Astrocyte (in vitro differentiated cells and primary cell): ENCODE data around the gene WDR20. TPM values are rescaled to one million over a fixed set of nuclear protein-coding genes. Genes with fewer than 3 reads are reported as not detected.
A peak's percentile ranks its signal among the peaks of the same experiment; 100 is the strongest.

Experiments
- DNase-seq: peaks from one replicate; pipeline ENCODE4 v3.0.0-alpha.2; 2010; ENCODE audit warnings: low read depth
- FAIRE-seq: peaks from 2 replicates; lab custom pipeline; 2011; peaks lifted over from hg19 to GRCh38; lab: Jason Lieb, UNC
- H2AFZ ChIP-seq: 2 replicates; pipeline ENCODE4 v1.6.0; 2012; ENCODE audit warnings: low read depth, low read length, inconsistent platforms
- H3K27ac ChIP-seq: 2 replicates; pipeline ENCODE4 v1.5.1; 2011; ENCODE audit warnings: low read depth, low read length, inconsistent platforms
- H3K27me3 ChIP-seq: 2 replicates; pipeline ENCODE4 v1.6.0; 2011; ENCODE audit warnings: low read length, inconsistent platforms; ENCODE audit not compliant: insufficient read depth
- H3K36me3 ChIP-seq: 2 replicates; pipeline ENCODE4 v1.5.1; 2011; ENCODE audit warnings: low read length, inconsistent platforms; ENCODE audit not compliant: insufficient read depth
- H3K4me1 ChIP-seq: 2 replicates; pipeline ENCODE4 v1.5.1; 2011; ENCODE audit warnings: low read length, inconsistent platforms; ENCODE audit not compliant: insufficient read depth
- H3K4me2 ChIP-seq: 2 replicates; pipeline ENCODE4 v1.6.0; 2012; ENCODE audit warnings: low read length, inconsistent platforms
- H3K4me3 ChIP-seq: 2 replicates; pipeline ENCODE4 v1.5.1; 2011; ENCODE audit warnings: low read depth, mild to moderate bottlenecking, low read length, inconsistent platforms; ENCODE audit not compliant: insufficient read depth
- H3K79me2 ChIP-seq: 2 replicates; pipeline ENCODE4 v1.6.0; 2012; ENCODE audit warnings: mild to moderate bottlenecking, low read length, inconsistent platforms; ENCODE audit not compliant: insufficient read depth
- H3K9ac ChIP-seq: 2 replicates; pipeline ENCODE4 v1.6.0; 2012; ENCODE audit warnings: mild to moderate bottlenecking, low read length, inconsistent platforms
- H3K9me3 ChIP-seq: 2 replicates; pipeline ENCODE4 v1.5.1; 2012; ENCODE audit warnings: low read depth, mild to moderate bottlenecking, low read length, inconsistent platforms; ENCODE audit not compliant: insufficient read depth
- H4K20me1 ChIP-seq: 2 replicates; pipeline ENCODE4 v1.6.0; 2012; ENCODE audit warnings: low read length, inconsistent platforms; ENCODE audit not compliant: insufficient read depth
- H3K27ac Mint-ChIP-seq: one replicate; pipeline ENCODE4 v1.8.0; 2021; ENCODE audit warnings: mild to moderate bottlenecking, mixed read lengths; ENCODE audit not compliant: unreplicated experiment
- H3K27me3 Mint-ChIP-seq: one replicate; pipeline ENCODE4 v1.8.0; 2021; ENCODE audit warnings: low read depth, mixed read lengths; ENCODE audit not compliant: unreplicated experiment
- H3K36me3 Mint-ChIP-seq: one replicate; pipeline ENCODE4 v1.8.0; 2021; ENCODE audit warnings: low read depth, mixed read lengths; ENCODE audit not compliant: unreplicated experiment
- H3K4me1 Mint-ChIP-seq: one replicate; pipeline ENCODE4 v1.8.0; 2021; ENCODE audit warnings: low read depth, mixed read lengths; ENCODE audit not compliant: unreplicated experiment
- H3K4me3 Mint-ChIP-seq: one replicate; pipeline ENCODE4 v1.8.0; 2021; ENCODE audit warnings: mild to moderate bottlenecking, moderate library complexity, mixed read lengths; ENCODE audit not compliant: unreplicated experiment
- H3K9me3 Mint-ChIP-seq: one replicate; pipeline ENCODE4 v1.8.0; 2021; ENCODE audit warnings: mild to moderate bottlenecking, mixed read lengths; ENCODE audit not compliant: unreplicated experiment
- EZH2 ChIP-seq: IDR thresholded peaks from 2 replicates; pipeline ENCODE4 v1.6.1; 2012; ENCODE audit warnings: mild to moderate bottlenecking, low read length, inconsistent platforms; ENCODE audit not compliant: insufficient read depth
- total RNA-seq: library from RNA; stranded (reverse); gene quantifications from 2 replicates; pipeline ENCODE4 v1.2.1, GENCODE V29; 2021
- TF ChIP-seq, protein P1 (sequence below): IDR thresholded peaks from 2 replicates; pipeline ENCODE4 v1.5.1; 2011; ENCODE audit warnings: low read depth, mild to moderate bottlenecking, inconsistent platforms, low read length, moderate library complexity; ENCODE audit not compliant: insufficient read depth

WDR20 gene
- total RNA-seq, 1 donor from 2014 or later, result 23.6 TPM

DNA sequence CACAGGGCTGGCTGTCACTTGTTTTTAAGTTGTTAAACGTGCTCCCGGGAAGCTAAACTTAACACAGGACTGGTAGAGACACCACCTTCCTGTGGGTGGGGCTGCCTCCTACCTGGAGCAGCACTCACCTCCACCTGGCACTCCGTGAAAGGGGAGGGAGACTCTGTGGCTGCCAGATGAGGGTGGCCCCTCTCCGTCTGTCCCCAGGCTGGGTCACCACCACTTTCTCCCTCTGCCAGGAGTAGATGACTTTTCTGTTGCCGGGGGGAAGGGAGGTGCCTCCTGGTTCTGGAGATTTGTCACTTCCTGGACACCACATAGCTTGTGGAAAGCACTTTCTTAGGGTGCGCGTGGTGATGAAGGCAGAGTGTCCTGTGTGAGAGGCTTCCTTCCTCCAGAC, 81.3 kb downstream of the WDR20 start:
- Mint-ChIP-seq H3K4me3 (no peak overlapping the region), H3K27ac (no peak overlapping the region)
- peak overlapping the region; percentile 72 for H3K4me2 ChIP-seq

DNA sequence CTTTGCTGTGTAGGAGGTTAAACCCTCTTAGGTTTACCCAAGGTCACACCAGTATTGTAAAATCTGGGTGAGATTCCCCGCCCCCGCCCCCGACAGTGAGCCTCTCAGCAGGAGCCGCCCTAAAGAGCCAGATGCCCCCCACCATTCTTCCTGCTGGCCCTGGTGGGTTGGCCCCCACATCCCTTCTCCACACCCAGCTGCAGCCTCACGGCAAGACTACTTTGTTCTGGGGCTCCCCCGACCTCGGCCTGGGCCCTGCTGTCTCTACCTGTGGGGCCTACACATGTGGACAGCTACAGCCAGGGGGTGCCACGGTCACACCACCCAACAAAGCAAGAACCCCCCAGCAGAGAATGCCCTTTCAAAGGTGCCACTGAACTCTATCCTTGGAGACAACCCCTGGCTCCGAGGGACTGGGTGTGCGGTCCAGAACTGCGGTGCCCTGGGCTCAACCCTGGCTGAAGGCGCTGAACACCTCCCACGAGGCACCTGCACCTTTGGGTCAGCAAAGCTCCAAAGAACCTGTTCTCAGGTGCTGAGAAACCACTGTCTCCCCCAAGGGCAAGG, 82.4 kb downstream of the WDR20 start:
- FAIRE-seq, result no peak
- H3K36me3 ChIP-seq, result peaks cover 3% of the 10 kb centered on the region
- Mint-ChIP-seq H3K4me1 (peaks cover 6% of the 10 kb centered on the region), H3K4me3 (no peak overlapping the region), H3K9me3 (peaks cover 5% of the 10 kb centered on the region), H3K27ac (no peak overlapping the region), H3K36me3 (peaks cover 20% of the 10 kb centered on the region), H3K27me3 (no peaks in the 10 kb centered on the region)
- H3K4me2 ChIP-seq, result no peak overlapping the region
- TF ChIP-seq, protein P1, sequence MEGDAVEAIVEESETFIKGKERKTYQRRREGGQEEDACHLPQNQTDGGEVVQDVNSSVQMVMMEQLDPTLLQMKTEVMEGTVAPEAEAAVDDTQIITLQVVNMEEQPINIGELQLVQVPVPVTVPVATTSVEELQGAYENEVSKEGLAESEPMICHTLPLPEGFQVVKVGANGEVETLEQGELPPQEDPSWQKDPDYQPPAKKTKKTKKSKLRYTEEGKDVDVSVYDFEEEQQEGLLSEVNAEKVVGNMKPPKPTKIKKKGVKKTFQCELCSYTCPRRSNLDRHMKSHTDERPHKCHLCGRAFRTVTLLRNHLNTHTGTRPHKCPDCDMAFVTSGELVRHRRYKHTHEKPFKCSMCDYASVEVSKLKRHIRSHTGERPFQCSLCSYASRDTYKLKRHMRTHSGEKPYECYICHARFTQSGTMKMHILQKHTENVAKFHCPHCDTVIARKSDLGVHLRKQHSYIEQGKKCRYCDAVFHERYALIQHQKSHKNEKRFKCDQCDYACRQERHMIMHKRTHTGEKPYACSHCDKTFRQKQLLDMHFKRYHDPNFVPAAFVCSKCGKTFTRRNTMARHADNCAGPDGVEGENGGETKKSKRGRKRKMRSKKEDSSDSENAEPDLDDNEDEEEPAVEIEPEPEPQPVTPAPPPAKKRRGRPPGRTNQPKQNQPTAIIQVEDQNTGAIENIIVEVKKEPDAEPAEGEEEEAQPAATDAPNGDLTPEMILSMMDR, result no peak
- no peak for TF ChIP-seq EZH2
- no peak overlapping the region for H3K9ac ChIP-seq
- H4K20me1 ChIP-seq, result peaks cover 7% of the 10 kb centered on the region
- no peak overlapping the region for H2AFZ ChIP-seq
- peaks cover 26% of the 10 kb centered on the region for H3K79me2 ChIP-seq
- no peaks in the 10 kb centered on the region for H3K9me3 ChIP-seq
- DNase-seq, result no peak
- H3K4me3 ChIP-seq, result no peak overlapping the region
- peaks cover 11% of the 10 kb centered on the region for H3K4me1 ChIP-seq
- H3K27ac ChIP-seq, result no peak overlapping the region
- no peaks in the 10 kb centered on the region for H3K27me3 ChIP-seq

More for the DNA sequence above, 81.3 kb downstream of the WDR20 start:
- Mint-ChIP-seq H3K36me3 (peaks cover 20% of the 10 kb centered on the region), H3K9me3 (peaks cover 5% of the 10 kb centered on the region), H3K27me3 (no peaks in the 10 kb centered on the region), H3K4me1 (peaks cover 8% of the 10 kb centered on the region)
- peak overlapping the region; percentile 9 for H3K27ac ChIP-seq
- H3K4me3 ChIP-seq, result no peak overlapping the region
- peak overlapping the region; percentile 40 for H3K9ac ChIP-seq
- H3K79me2 ChIP-seq, result peaks cover 34% of the 10 kb centered on the region
- TF ChIP-seq, protein P1, result no peak
- no peak for TF ChIP-seq EZH2
- H4K20me1 ChIP-seq, result peaks cover 7% of the 10 kb centered on the region
- DNase-seq, result no peak
- no peaks in the 10 kb centered on the region for H3K9me3 ChIP-seq
- no peaks in the 10 kb centered on the region for H3K27me3 ChIP-seq
- H2AFZ ChIP-seq, result no peak overlapping the region
- H3K36me3 ChIP-seq, result peaks cover 3% of the 10 kb centered on the region
- peaks cover 13% of the 10 kb centered on the region for H3K4me1 ChIP-seq
- no peak for FAIRE-seq

DNA sequence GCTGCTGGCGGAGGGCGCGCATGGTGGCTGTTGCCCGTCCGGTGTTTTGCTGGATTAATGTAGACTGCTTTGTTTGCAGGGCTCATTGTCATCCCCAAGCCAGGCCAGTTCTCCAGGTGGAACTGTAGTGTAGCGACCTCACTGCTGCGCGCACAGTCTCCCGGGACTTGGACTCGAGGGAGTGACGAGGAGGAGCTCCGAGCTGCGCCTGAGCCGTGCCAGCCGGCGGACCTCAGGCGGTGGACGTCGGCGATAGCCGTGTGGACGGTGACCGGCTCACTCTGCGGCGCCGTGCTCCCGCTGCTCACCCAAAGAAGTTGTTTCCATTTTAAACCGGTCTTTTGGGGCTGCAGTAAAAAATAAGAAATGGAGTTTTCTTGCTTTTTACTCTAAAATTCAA, 83.1 kb downstream of the WDR20 start:
- H3K36me3 ChIP-seq, result peaks cover 3% of the 10 kb centered on the region
- H3K36me3 Mint-ChIP-seq, result peaks cover 17% of the 10 kb centered on the region
- no peaks in the 10 kb centered on the region for H3K9me3 ChIP-seq
- TF ChIP-seq, protein P1, result no peak
- TF ChIP-seq EZH2, result no peak
- H3K27me3 Mint-ChIP-seq, result no peaks in the 10 kb centered on the region
- H3K4me2 ChIP-seq, result no peak overlapping the region
- H3K27ac ChIP-seq, result no peak overlapping the region
- H3K79me2 ChIP-seq, result peaks cover 19% of the 10 kb centered on the region
- H3K27ac Mint-ChIP-seq, result no peak overlapping the region
- H3K4me3 Mint-ChIP-seq, result no peak overlapping the region
- no peaks in the 10 kb centered on the region for H3K27me3 ChIP-seq
- no peak overlapping the region for H2AFZ ChIP-seq
- peaks cover 11% of the 10 kb centered on the region for H3K4me1 ChIP-seq
- peaks cover 5% of the 10 kb centered on the region for H3K9me3 Mint-ChIP-seq
- H3K4me3 ChIP-seq, result no peak overlapping the region
- DNase-seq, result no peak
- peaks cover 5% of the 10 kb centered on the region for H4K20me1 ChIP-seq
- no peak overlapping the region for H3K9ac ChIP-seq
- H3K4me1 Mint-ChIP-seq, result peaks cover 6% of the 10 kb centered on the region
- FAIRE-seq, result no peak
